Loucy (cell line): Measurements from ENCODE around the gene LPO.

ENCODE experiments used
- EZH2phosphoT487 ChIP-seq: fragments of 200-600 bp; IDR thresholded peaks from 2 replicates; pipeline ENCODE4 v1.6.1; 2018; ENCODE audit warnings: antibody characterized with exemption, mild to moderate bottlenecking, moderate library complexity, borderline replicate concordance
- TF ChIP-seq, protein P1 (sequence below): fragments of 200-600 bp; sonication (generic); conservative IDR thresholded peaks from 2 replicates; pipeline ENCODE4 v1.5.1; 2014; ENCODE audit warnings: mild to moderate bottlenecking, antibody characterized with exemption, low read length

DNA sequence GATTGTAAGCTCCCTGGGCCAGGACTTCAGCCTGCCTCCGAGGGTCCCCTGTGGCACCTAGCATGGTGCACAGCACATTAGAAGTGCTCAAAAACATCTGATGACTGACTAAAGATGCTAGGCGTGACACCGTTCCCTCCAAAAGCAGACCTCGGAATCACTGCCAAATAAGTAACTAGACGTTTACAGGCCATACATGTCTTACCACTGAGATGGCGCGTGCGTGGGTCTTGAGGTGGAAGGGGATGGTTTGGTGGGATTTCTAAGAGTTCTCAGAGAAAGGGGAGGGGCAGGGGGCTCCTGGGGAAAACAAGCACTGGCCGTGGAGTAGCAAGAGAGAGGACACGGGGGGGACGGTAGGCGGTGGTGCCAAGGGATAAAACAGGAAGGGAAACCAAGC is 29.9 kb downstream of the LPO start:
- TF ChIP-seq, protein P1, sequence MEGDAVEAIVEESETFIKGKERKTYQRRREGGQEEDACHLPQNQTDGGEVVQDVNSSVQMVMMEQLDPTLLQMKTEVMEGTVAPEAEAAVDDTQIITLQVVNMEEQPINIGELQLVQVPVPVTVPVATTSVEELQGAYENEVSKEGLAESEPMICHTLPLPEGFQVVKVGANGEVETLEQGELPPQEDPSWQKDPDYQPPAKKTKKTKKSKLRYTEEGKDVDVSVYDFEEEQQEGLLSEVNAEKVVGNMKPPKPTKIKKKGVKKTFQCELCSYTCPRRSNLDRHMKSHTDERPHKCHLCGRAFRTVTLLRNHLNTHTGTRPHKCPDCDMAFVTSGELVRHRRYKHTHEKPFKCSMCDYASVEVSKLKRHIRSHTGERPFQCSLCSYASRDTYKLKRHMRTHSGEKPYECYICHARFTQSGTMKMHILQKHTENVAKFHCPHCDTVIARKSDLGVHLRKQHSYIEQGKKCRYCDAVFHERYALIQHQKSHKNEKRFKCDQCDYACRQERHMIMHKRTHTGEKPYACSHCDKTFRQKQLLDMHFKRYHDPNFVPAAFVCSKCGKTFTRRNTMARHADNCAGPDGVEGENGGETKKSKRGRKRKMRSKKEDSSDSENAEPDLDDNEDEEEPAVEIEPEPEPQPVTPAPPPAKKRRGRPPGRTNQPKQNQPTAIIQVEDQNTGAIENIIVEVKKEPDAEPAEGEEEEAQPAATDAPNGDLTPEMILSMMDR, result no peak
- no peak for TF ChIP-seq EZH2phosphoT487
